ENCODE results near the gene PBX1.

PBX1 gene

GRCh38 chr1:164840936-164841335 lies 282.0 kb downstream of the PBX1 start:
- no peak for DNase-seq

GRCh38 chr1:164841702-164842465 lies 282.9 kb downstream of the PBX1 start:
- no peak for DNase-seq

GRCh38 chr1:164842870-164843269 lies 283.9 kb downstream of the PBX1 start:
- no peak for DNase-seq

- no peak for DNase-seq
Measured at GRCh38 chr1:164843743-164844500, 284.9 kb downstream of the PBX1 start.

- no peak for DNase-seq
Measured at GRCh38 chr1:164846731-164847691, 288.0 kb downstream of the PBX1 start.

- DNase-seq = no peak
Measured at GRCh38 chr1:164853146-164853545, 294.2 kb downstream of the PBX1 start.

- no peak for DNase-seq
Measured at GRCh38 chr1:164855716-164856329, 296.8 kb downstream of the PBX1 start.

- DNase-seq = no peak
Measured at GRCh38 chr1:164856381-164856780, 297.4 kb downstream of the PBX1 start.

- DNase-seq = no peak
Measured at GRCh38 chr1:164857439-164857838, 298.5 kb downstream of the PBX1 start.

GRCh38 chr1:164858096-164858632 lies 299.2 kb downstream of the PBX1 start:
- no peak for DNase-seq

GRCh38 chr1:164861632-164862031 lies 302.6 kb downstream of the PBX1 start:
- DNase-seq = no peak

GRCh38 chr1:164863056-164863455 lies 304.1 kb downstream of the PBX1 start:
- no peak for DNase-seq

- DNase-seq = no peak
Measured at GRCh38 chr1:164864161-164864560, 305.2 kb downstream of the PBX1 start.

- no peak for DNase-seq
Measured at GRCh38 chr1:164865385-164865784, 306.4 kb downstream of the PBX1 start.

GRCh38 chr1:164867590-164867989 lies 308.6 kb downstream of the PBX1 start:
- DNase-seq = no peak

GRCh38 chr1:164868990-164869389 lies 310.0 kb downstream of the PBX1 start:
- DNase-seq = no peak

GRCh38 chr1:164875518-164875917 lies 316.5 kb downstream of the PBX1 start:
- no peak for DNase-seq

- DNase-seq = no peak
Measured at GRCh38 chr1:164876398-164877116, 317.6 kb downstream of the PBX1 start.

GRCh38 chr1:164880199-164880598 lies 321.2 kb downstream of the PBX1 start:
- no peak for DNase-seq

GRCh38 chr1:164880644-164881043 lies 321.7 kb downstream of the PBX1 start:
- DNase-seq = no peak

- DNase-seq = no peak
Measured at GRCh38 chr1:164885311-164885710, 326.3 kb downstream of the PBX1 start.

- no peak for DNase-seq
Measured at GRCh38 chr1:164886101-164886500, 327.1 kb downstream of the PBX1 start.
